SK-N-SH treated with all-trans-retinoic acid at 6 μM for 48 hours (cell line): ENCODE measurements around the gene ALX4.

Source experiments
- ATAC-seq: fragments of 200-7000 bp; cut with Tn5 transposase; 3 replicates; pipeline ENCODE4 v1.9.1; 2020; ENCODE audit warnings: mild to moderate bottlenecking, moderate library complexity
- ARNTL ChIP-seq: fragments of 450-650 bp; formaldehyde crosslinking; IDR thresholded peaks from 2 replicates; pipeline ENCODE4 v1.5.0; 2020; ENCODE audit warnings: low read depth, mild to moderate bottlenecking, moderate library complexity, borderline replicate concordance
- OSR1 ChIP-seq: fragments of 250-450 bp; sonication (Bioruptor Pico); IDR thresholded peaks from 2 replicates; pipeline ENCODE4 v1.8.0; 2022; ENCODE audit warnings: moderate library complexity, mild to moderate bottlenecking, inconsistent platforms
- PATZ1 ChIP-seq: fragments of 250-450 bp; sonication (Bioruptor Pico); IDR thresholded peaks from 2 replicates; pipeline ENCODE4 v1.8.0; 2020; ENCODE audit warnings: mild to moderate bottlenecking, moderate library complexity, borderline replicate concordance
- POU6F1 ChIP-seq: fragments of 250-450 bp; sonication (Bioruptor Pico); IDR thresholded peaks from 2 replicates; pipeline ENCODE4 v1.8.0; 2021; ENCODE audit warnings: low read depth, mild to moderate bottlenecking, moderate library complexity, borderline replicate concordance
- PPARA ChIP-seq: fragments of 250-450 bp; sonication (Bioruptor Pico); IDR thresholded peaks from 2 replicates; pipeline ENCODE4 v1.5.0; 2020; ENCODE audit warnings: mild to moderate bottlenecking, borderline replicate concordance
- RARB ChIP-seq: fragments of 250-450 bp; sonication (Bioruptor Pico); IDR thresholded peaks from 2 replicates; pipeline ENCODE4 v1.8.0; 2021; ENCODE audit warnings: mild to moderate bottlenecking, moderate library complexity
- SNAI2 ChIP-seq: fragments of 250-450 bp; sonication (Bioruptor Pico); IDR thresholded peaks from 2 replicates; pipeline ENCODE4 v1.5.0; 2020; ENCODE audit warnings: mild to moderate bottlenecking, moderate library complexity
- TOX ChIP-seq: fragments of 250-450 bp; sonication (Bioruptor Pico); IDR thresholded peaks from 2 replicates; pipeline ENCODE4 v1.8.0; 2021; ENCODE audit warnings: mild to moderate bottlenecking, moderate library complexity, borderline replicate concordance
- TSHZ2 ChIP-seq: fragments of 250-450 bp; sonication (Bioruptor Pico); IDR thresholded peaks from 2 replicates; pipeline ENCODE4 v1.5.0; 2020; ENCODE audit warnings: mild to moderate bottlenecking, moderate library complexity
- ZFP3 ChIP-seq: fragments of 250-450 bp; sonication (Bioruptor Pico); IDR thresholded peaks from 2 replicates; pipeline ENCODE4 v1.5.0; 2020; ENCODE audit warnings: mild to moderate bottlenecking, moderate library complexity
- ZFP30 ChIP-seq: fragments of 450-650 bp; formaldehyde crosslinking; IDR thresholded peaks from 2 replicates; pipeline ENCODE4 v1.5.0; 2022; ENCODE audit warnings: mild to moderate bottlenecking, moderate library complexity
- ZNF565 ChIP-seq: fragments of 450-650 bp; formaldehyde crosslinking; conservative IDR thresholded peaks from 2 replicates; pipeline ENCODE4 v1.5.0; 2020; ENCODE audit warnings: low read depth, mild to moderate bottlenecking, moderate library complexity
- ZNF70 ChIP-seq: fragments of 450-650 bp; formaldehyde crosslinking; IDR thresholded peaks from 2 replicates; pipeline ENCODE4 v1.5.0; 2020; ENCODE audit warnings: mild to moderate bottlenecking, moderate library complexity

ALX4 gene

GRCh38 chr11:44319170-44319551, 9.2 kb upstream of the ALX4 start (continued):
- no peak for TF ChIP-seq ARNTL (CRISPR knock-in tag)
- TF ChIP-seq PATZ1 (CRISPR knock-in tag) = no peak
- no peak for TF ChIP-seq ZNF565
- TF ChIP-seq, all 23 proteins: peak for 0

- ATAC-seq = no peak
- TF ChIP-seq ZFP3 (CRISPR knock-in tag) = no peak
- TF ChIP-seq TOX (CRISPR knock-in tag) = no peak
- no peak for TF ChIP-seq PPARA (CRISPR knock-in tag)
- TF ChIP-seq ZNF70 (CRISPR knock-in tag) = no peak
- no peak for TF ChIP-seq ZFP30
- no peak for TF ChIP-seq RARB (CRISPR knock-in tag)
- no peak for TF ChIP-seq PATZ1 (CRISPR knock-in tag)
- no peak for TF ChIP-seq TSHZ2 (CRISPR knock-in tag)
- TF ChIP-seq OSR1 (CRISPR knock-in tag) = no peak
- TF ChIP-seq SNAI2 = no peak
- no peak for TF ChIP-seq POU6F1 (CRISPR knock-in tag)
Observed at GRCh38 chr11:44318369-44318768, 8.4 kb upstream of the ALX4 start.

GRCh38 chr11:44316659-44317240, 6.8 kb upstream of the ALX4 start:
- peak; percentile 28 for ATAC-seq

More at GRCh38 chr11:44316659-44317240, 6.8 kb upstream of the ALX4 start:
- no peak for TF ChIP-seq TOX (CRISPR knock-in tag)
- no peak for TF ChIP-seq PATZ1 (CRISPR knock-in tag)
- TF ChIP-seq RARB (CRISPR knock-in tag) = no peak
